ENCODE results near the gene DSCAML1. TPM values are rescaled to one million over a fixed set of nuclear protein-coding genes. Genes with fewer than 3 reads are reported as not detected.

DSCAML1 gene
- total and polyA plus RNA-seq, 9 of the 15 experiments (the other 6 are each of a cell fraction or from before 2014, with no cell fraction given): not detected

DNA sequence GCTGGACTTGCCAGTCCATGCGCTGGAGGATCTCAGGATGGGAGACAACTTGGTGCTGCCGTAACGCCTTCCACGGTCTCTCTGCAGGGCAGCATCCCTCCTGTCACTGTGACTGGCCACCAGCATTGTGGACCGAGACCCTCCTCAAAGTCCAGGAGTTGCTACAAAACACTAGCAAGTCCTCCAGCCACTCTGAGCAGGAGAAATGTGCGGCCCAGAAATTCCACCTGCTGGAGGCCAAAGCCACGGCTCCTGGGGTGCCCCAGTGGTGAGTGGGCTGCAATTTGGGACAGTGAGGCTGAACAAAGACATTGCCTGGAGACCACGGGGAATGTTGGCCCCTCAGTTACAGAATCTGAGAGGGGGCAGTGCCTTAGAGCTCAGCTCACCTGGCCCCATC, 6.9 kb upstream of the DSCAML1 start:
- H3K4me1 ChIP-seq (replicated peaks in 1 of 2; ENCODE audit: control insufficient read depth in 2 of 2, insufficient read depth in 2 of 2, low read length in 2 of 2): peaks cover 2 to 4% of the 10 kb centered on the region in 2 experiments; a peak in 4 of 5 replicates
- H3K27me3 ChIP-seq (ENCODE audit: control insufficient read depth in 2 of 2, insufficient read depth in 2 of 2, low read length in 2 of 2): peaks cover 4 to 43% of the 10 kb centered on the region in 2 experiments; a peak in 4 of 5 replicates
- FAIRE-seq: no peak
- CTCF ChIA-PET (ENCODE audit: low intra/inter-chr PET ratio): no interaction called here
- no peak overlapping the region for H2AFZ ChIP-seq (ENCODE audit: low read depth, low read length)
- DNase-seq (ENCODE audit: extremely low read depth in 1 of 4, low spot score in 3 of 4): no peak
- no peak overlapping the region for H3K4me2 ChIP-seq (ENCODE audit: insufficient read depth, low read length)
- H3K27ac ChIP-seq (ENCODE audit: extremely low read depth, low read depth, low read length): no peak overlapping the region
- no peak for ATAC-seq
- H3K9ac ChIP-seq (ENCODE audit: insufficient read depth in 1 of 2, low read depth in 2 of 2, low read length in 2 of 2): no peak overlapping the region
- H4K20me1 ChIP-seq (replicated peaks; ENCODE audit: control insufficient read depth, insufficient read depth, low read length): no peaks in the 10 kb centered on the region
- H3K4me3 ChIP-seq: no peak overlapping the region
- intact Hi-C loops (cut with micrococcal nuclease) (no loop called here), in situ Hi-C loops (cut with MboI) (loop anchor here (10.0 kb wide), 1 partner anchor 359 kb away; no protein-coding TSS in a partner anchor)
- H3K9me3 ChIP-seq (replicated peaks; ENCODE audit: control insufficient read depth, insufficient read depth, low read depth, low read length): no peaks in the 10 kb centered on the region
- no peaks in the 10 kb centered on the region for H3K79me2 ChIP-seq (ENCODE audit: control insufficient read depth, insufficient read depth, low read length)
- 3% methylated on average over 8 of the region's 8 CpGs for WGBS (ENCODE audit: insufficient coverage, low coverage, missing lambda C conversion rate)
- no peaks in the 10 kb centered on the region for H3K36me3 ChIP-seq (ENCODE audit: control insufficient read depth, insufficient read depth, low read length)
- no TSS peak for BruUV-seq (replicated peaks)
- no peaks in the 10 kb centered on the region for H3K9me1 ChIP-seq (ENCODE audit: control insufficient read depth, insufficient read depth, low read length)
- POLR2A ChIA-PET: no interaction called here
- TF ChIP-seq PHF20 (IDR thresholded peaks at IDR 0.05; ENCODE audit: partially characterized antibody): no peak
- TF ChIP-seq, protein P1, sequence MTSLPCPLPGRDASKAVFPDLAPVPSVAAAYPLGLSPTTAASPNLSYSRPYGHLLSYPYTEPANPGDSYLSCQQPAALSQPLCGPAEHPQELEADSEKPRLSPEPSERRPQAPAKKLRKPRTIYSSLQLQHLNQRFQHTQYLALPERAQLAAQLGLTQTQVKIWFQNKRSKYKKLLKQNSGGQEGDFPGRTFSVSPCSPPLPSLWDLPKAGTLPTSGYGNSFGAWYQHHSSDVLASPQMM (CRISPR knock-in tag; IDR thresholded peaks at IDR 0.05): no peak
- no peak for TF ChIP-seq GABPB2 (CRISPR knock-in tag; conservative IDR thresholded peaks at IDR 0.05)
- no peak for TF ChIP-seq CBX8 (IDR thresholded peaks at IDR 0.05; ENCODE audit: borderline replicate concordance, extremely low read depth, low read depth, low read length, poor library complexity, severe bottlenecking)
- TF ChIP-seq NR2C1 (IDR thresholded peaks at IDR 0.05): no peak
- TF ChIP-seq NR2C1 (tag; IDR thresholded peaks at IDR 0.05): no peak
- TF ChIP-seq ZNF830 (CRISPR knock-in tag; IDR thresholded peaks at IDR 0.05): no peak
- TF ChIP-seq ZNF644 (tag; IDR thresholded peaks at IDR 0.05; ENCODE audit: low read depth): no peak
- TF ChIP-seq TCF7 (IDR thresholded peaks at IDR 0.05; ENCODE audit: borderline replicate concordance): no peak
- no peak for TF ChIP-seq KLF6 (CRISPR knock-in tag; IDR thresholded peaks at IDR 0.05; ENCODE audit: borderline replicate concordance)
- TF ChIP-seq MEF2D (tag; conservative IDR thresholded peaks at IDR 0.05; ENCODE audit: low read depth): no peak
- no peak for TF ChIP-seq ZNF3 (CRISPR knock-in tag; IDR thresholded peaks at IDR 0.05)
- TF ChIP-seq, protein P2, sequence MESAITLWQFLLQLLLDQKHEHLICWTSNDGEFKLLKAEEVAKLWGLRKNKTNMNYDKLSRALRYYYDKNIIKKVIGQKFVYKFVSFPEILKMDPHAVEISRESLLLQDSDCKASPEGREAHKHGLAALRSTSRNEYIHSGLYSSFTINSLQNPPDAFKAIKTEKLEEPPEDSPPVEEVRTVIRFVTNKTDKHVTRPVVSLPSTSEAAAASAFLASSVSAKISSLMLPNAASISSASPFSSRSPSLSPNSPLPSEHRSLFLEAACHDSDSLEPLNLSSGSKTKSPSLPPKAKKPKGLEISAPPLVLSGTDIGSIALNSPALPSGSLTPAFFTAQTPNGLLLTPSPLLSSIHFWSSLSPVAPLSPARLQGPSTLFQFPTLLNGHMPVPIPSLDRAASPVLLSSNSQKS (CRISPR knock-in tag; IDR thresholded peaks at IDR 0.05): no peak
- TF ChIP-seq, protein P3, sequence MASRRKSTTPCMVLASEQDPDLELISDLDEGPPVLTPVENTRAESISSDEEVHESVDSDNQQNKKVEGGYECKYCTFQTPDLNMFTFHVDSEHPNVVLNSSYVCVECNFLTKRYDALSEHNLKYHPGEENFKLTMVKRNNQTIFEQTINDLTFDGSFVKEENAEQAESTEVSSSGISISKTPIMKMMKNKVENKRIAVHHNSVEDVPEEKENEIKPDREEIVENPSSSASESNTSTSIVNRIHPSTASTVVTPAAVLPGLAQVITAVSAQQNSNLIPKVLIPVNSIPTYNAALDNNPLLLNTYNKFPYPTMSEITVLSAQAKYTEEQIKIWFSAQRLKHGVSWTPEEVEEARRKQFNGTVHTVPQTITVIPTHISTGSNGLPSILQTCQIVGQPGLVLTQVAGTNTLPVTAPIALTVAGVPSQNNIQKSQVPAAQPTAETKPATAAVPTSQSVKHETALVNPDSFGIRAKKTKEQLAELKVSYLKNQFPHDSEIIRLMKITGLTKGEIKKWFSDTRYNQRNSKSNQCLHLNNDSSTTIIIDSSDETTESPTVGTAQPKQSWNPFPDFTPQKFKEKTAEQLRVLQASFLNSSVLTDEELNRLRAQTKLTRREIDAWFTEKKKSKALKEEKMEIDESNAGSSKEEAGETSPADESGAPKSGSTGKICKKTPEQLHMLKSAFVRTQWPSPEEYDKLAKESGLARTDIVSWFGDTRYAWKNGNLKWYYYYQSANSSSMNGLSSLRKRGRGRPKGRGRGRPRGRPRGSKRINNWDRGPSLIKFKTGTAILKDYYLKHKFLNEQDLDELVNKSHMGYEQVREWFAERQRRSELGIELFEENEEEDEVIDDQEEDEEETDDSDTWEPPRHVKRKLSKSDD (conservative IDR thresholded peaks at IDR 0.05; ENCODE audit: low read length): no peak
- no peak for TF ChIP-seq CAMTA2 (CRISPR knock-in tag; conservative IDR thresholded peaks at IDR 0.05)
- no peak for TF ChIP-seq SP2 (IDR thresholded peaks at IDR 0.05; ENCODE audit: extremely low read depth, low read depth, low read length, poor library complexity, severe bottlenecking)
- no peak for TF ChIP-seq SPI1 (IDR thresholded peaks at IDR 0.05; ENCODE audit: borderline replicate concordance, low read depth, low read length)
- no peak for TF ChIP-seq CHAMP1 (IDR thresholded peaks at IDR 0.05)

Measured in K562 (cell line).